ENCODE measurements around the gene AQP2. TPM values are rescaled to one million over a fixed set of nuclear protein-coding genes. Genes with fewer than 3 reads are reported as not detected.

Gene AQP2
- total RNA-seq, 1 donor from 2014 or later, result not detected

DNA sequence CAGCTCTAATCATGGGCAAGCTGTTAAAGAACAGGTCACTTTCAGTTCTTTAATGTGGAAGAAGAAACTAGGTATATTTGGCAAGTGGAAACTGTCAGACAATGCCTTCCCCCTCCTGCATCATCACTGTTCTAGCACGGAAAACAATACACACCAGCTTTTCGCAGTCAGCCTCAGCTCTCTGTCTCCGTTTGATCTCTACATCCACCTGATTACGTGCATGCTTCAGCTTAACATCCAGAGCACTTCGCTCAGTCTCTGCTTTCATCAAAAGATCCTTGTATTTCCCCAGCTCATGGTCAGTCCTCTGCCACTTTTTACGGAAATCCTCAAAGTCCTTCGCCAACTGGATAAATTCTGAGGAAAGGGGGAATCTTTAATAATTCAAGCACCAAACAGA, 55.7 kb downstream of the AQP2 start:
- H3K9me3 Mint-ChIP-seq, result no peaks in the 10 kb centered on the region
- no peak overlapping the region for H3K27ac Mint-ChIP-seq
- intact Hi-C loops (cut with micrococcal nuclease), result no loop called here
- H3K4me3 Mint-ChIP-seq, result no peak overlapping the region
- H3K36me3 Mint-ChIP-seq (ENCODE audit: low read depth), result peaks cover 49% of the 10 kb centered on the region
- peaks cover 18% of the 10 kb centered on the region for H3K4me1 Mint-ChIP-seq
- no peaks in the 10 kb centered on the region for H3K27me3 Mint-ChIP-seq
- no peak for DNase-seq

DNA sequence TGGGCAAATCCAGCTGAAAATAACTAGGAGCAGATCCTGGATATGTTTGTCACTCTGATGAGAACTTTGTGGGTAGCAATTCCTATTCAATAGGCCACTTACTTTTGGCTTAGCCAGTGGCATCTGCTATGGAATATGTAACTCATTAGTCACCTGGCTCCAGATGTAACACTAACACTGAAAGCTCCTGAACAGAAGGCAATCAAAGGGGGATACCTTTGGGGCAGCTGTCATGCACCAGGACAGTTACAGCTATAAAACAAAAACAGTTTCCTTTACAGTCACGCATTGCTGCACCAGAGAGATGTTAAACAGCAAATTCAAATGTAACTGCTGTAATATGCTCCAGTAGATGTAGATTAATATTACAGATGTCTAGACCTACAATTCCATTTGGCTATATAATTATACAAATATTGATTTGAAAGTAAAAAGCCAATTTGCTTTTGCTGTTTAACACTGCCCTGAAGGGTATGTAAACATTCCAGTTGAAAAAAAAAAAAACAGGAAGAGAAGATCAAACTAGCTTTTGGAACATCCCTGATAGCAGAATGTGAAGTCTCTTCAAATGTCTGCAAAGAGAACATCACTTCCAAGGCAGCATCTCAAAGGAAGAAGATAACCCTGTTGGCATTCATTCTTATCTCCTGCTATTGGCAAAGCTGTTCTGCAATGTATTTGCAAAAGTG, 56.4 kb downstream of the AQP2 start:
- Mint-ChIP-seq H3K4me3 (no peak overlapping the region), H3K27ac (peak overlapping the region; percentile 50), H3K9me3 (no peaks in the 10 kb centered on the region), H3K36me3 (ENCODE audit: low read depth) (peaks cover 46% of the 10 kb centered on the region), H3K27me3 (no peaks in the 10 kb centered on the region), H3K4me1 (peaks cover 18% of the 10 kb centered on the region)
- DNase-seq, result no peak
- intact Hi-C loops (cut with micrococcal nuclease), result no loop called here

Other genes starting within 250 kb of the AQP2 start
- 39.1 and 39.8 TPM in 2 replicates for gene FMNL3, start 243.3 kb upstream of the AQP2 start, total RNA-seq
- 370 and 372 TPM in 2 replicates for gene TMBIM6, start 209.2 kb upstream of the AQP2 start, total RNA-seq
- gene NCKAP5L, start 122.3 kb upstream of the AQP2 start, total RNA-seq, result 4.8 and 5.0 TPM in 2 replicates
- gene BCDIN3D, start 107.6 kb upstream of the AQP2 start, total RNA-seq, result 2.9 and 3.5 TPM in 2 replicates
- 0.30 and 0.54 TPM in 2 replicates for gene FAIM2, start 46.8 kb upstream of the AQP2 start, total RNA-seq
- not detected in 2 replicates for gene AQP5, start 11.1 kb downstream of the AQP2 start, total RNA-seq
- not detected in 2 replicates for gene AQP6, start 22.2 kb downstream of the AQP2 start, total RNA-seq
- gene RACGAP1, start 74.8 kb downstream of the AQP2 start, total RNA-seq, result 71.2 and 71.6 TPM in 2 replicates
- gene ASIC1, start 106.9 kb downstream of the AQP2 start, total RNA-seq, result 17.6 and 19.7 TPM in 2 replicates
- gene SMARCD1, start 134.6 kb downstream of the AQP2 start, total RNA-seq, result 73.1 and 82.5 TPM in 2 replicates
- 0.62 and 0.91 TPM in 2 replicates for gene GPD1, start 153.3 kb downstream of the AQP2 start, total RNA-seq
- 44.0 and 45.0 TPM in 2 replicates for gene COX14, start 161.5 kb downstream of the AQP2 start, total RNA-seq
- 62.6 and 66.5 TPM in 2 replicates for gene CERS5, start 216.6 kb downstream of the AQP2 start, total RNA-seq